Adrenal gland (tissue), 5 donors: ENCODE data around the gene N4BP2L2.

Experiments used
- POLR2A ChIP-seq, 2 donors: fragments of 450-650 bp; IDR thresholded peaks; one replicate each; pipeline ENCODE4 v1.6.1; 2017; ENCODE audit warnings: antibody characterized with exemption in 2 of 2, mild to moderate bottlenecking in 2 of 2, moderate library complexity in 1 of 2
- TF ChIP-seq, protein P1 (sequence below), 6 experiments: fragments of 450-650 bp in 4 of 6; fragments of 200-600 bp in 2 of 6; sonication (generic) in 1 of 6; IDR thresholded peaks; 1 replicate in 5 of 6; 2 replicates in 1 of 6; pipeline versions ENCODE4 v1.5.1 to v1.8.0; 2016 to 2021; ENCODE audit warnings: antibody characterized with exemption in 6 of 6, mild to moderate bottlenecking in 2 of 6, moderate library complexity in 1 of 6
- donor health status: DM: no; HTN: no; CAD: no.

DNA sequence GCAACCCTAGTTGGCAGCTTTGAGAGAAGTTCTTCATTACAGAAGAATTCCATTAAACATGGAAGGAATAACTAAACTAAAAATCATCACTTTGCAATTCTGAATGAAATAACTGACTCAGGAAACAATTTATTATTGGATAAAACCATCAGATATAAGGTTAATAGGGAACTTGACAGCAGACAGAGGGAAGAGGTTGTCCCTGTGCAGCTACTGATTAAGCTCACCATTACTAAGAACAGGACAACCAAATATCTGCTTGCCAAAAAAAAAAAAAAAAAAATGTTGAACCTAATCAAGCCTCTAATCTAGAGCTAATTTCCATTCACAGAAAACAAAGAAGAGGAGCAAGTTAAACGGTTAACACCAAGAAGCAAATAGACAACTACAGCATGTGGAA, 12.8 kb downstream of the N4BP2L2 start:
- TF ChIP-seq, protein P1, sequence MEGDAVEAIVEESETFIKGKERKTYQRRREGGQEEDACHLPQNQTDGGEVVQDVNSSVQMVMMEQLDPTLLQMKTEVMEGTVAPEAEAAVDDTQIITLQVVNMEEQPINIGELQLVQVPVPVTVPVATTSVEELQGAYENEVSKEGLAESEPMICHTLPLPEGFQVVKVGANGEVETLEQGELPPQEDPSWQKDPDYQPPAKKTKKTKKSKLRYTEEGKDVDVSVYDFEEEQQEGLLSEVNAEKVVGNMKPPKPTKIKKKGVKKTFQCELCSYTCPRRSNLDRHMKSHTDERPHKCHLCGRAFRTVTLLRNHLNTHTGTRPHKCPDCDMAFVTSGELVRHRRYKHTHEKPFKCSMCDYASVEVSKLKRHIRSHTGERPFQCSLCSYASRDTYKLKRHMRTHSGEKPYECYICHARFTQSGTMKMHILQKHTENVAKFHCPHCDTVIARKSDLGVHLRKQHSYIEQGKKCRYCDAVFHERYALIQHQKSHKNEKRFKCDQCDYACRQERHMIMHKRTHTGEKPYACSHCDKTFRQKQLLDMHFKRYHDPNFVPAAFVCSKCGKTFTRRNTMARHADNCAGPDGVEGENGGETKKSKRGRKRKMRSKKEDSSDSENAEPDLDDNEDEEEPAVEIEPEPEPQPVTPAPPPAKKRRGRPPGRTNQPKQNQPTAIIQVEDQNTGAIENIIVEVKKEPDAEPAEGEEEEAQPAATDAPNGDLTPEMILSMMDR (IDR thresholded peaks at IDR 0.05): no peak
- no peak for TF ChIP-seq POLR2A (IDR thresholded peaks at IDR 0.05)
